ENCODE data around the gene NXPE4. TPM values are rescaled to one million over a fixed set of nuclear protein-coding genes. Genes with fewer than 3 reads are reported as not detected.

NXPE4 gene
- total and polyA plus RNA-seq, 2 donors (not counting 3 experiments of a cell fraction or from before 2014, with no cell fraction given) = not detected

DNA sequence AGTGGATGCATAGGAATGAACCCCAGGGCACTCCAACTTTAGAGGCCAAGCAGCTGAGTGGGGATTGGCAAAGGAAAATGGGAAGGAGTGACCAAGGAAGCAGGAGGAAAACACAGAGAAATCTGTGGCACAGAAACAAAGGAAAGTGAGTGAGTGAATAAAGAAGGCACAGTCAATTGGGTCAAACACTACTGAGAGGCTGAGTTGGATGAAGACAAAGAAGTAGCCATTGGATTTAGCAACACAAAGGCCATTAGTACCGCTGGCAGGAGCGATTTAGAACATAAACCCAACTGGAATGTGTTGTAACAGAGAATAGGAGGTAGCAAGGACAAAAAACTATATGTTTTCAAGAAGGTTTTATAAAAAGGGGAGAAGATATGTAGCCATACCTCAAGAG, 29.3 kb downstream of the NXPE4 start:
- H3K9me3 ChIP-seq (replicated peaks; ENCODE audit: control insufficient read depth, insufficient read depth, low read length) = no peaks in the 10 kb centered on the region
- H4K20me1 ChIP-seq (replicated peaks; ENCODE audit: control insufficient read depth, extremely low read depth, insufficient read depth, low read length) = no peaks in the 10 kb centered on the region
- H3K9ac ChIP-seq (replicated peaks; ENCODE audit: extremely low read depth, insufficient read depth, low read length) = no peak overlapping the region
- no peaks in the 10 kb centered on the region for H3K9me1 ChIP-seq (replicated peaks; ENCODE audit: control insufficient read depth, extremely low read depth, insufficient read depth, low read length)
- no peak overlapping the region for H3K27ac ChIP-seq (ENCODE audit: insufficient read depth, low read depth, low read length)
- DNase-seq (ENCODE audit: low read depth, low spot score) = no peak
- no peaks in the 10 kb centered on the region for H3K27me3 ChIP-seq (ENCODE audit: control insufficient read depth in 2 of 2, insufficient read depth in 2 of 2, low read length in 2 of 2)
- BruUV-seq (replicated peaks) = no TSS peak
- intact Hi-C loops (cut with micrococcal nuclease) = loop anchor here (10.0 kb wide), 1 partner anchor 281 kb away; no protein-coding TSS in a partner anchor
- POLR2A ChIA-PET = no interaction called here
- peaks cover 20% of the 10 kb centered on the region for H3K4me1 ChIP-seq (ENCODE audit: control insufficient read depth, extremely low read depth, insufficient read depth, low read length)
- TF ChIP-seq CTCF (IDR thresholded peaks at IDR 0.05; ENCODE audit: extremely low read depth in 1 of 2, insufficient read depth in 1 of 2, low read depth in 1 of 2, low read length in 2 of 2) (no peak), POLR2A (IDR thresholded peaks at IDR 0.05; ENCODE audit: low read depth, low read length) (no peak), EZH2 (IDR thresholded peaks at IDR 0.05; ENCODE audit: borderline replicate concordance, low read depth, low read length, severe bottlenecking) (no peak), GATA2 (IDR thresholded peaks at IDR 0.05; ENCODE audit: insufficient read depth, insufficient read length, low read depth, low read length) (no peak), MYC (IDR thresholded peaks at IDR 0.05; ENCODE audit: low read depth, low read length) (no peak), POLR2AphosphoS5 (IDR thresholded peaks at IDR 0.05; ENCODE audit: insufficient read depth, low read depth, low read length) (no peak), JUN (IDR thresholded peaks at IDR 0.05; ENCODE audit: borderline replicate concordance, insufficient read depth, insufficient read length, low read depth) (no peak), FOS (IDR thresholded peaks at IDR 0.05; ENCODE audit: borderline replicate concordance, insufficient read depth, low read length) (no peak)
- TF ChIP-seq, protein P1, sequence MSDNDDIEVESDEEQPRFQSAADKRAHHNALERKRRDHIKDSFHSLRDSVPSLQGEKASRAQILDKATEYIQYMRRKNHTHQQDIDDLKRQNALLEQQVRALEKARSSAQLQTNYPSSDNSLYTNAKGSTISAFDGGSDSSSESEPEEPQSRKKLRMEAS (IDR thresholded peaks at IDR 0.05; ENCODE audit: insufficient read depth, insufficient read length) = no peak
- H3K36me3 ChIP-seq (ENCODE audit: control insufficient read depth in 2 of 2, extremely low read depth in 1 of 2, insufficient read depth in 2 of 2, low read length in 2 of 2) = no peaks in the 10 kb centered on the region
- dilution Hi-C loops (cut with MboI; ENCODE audit: extremely low pct_ligation_motif_present, low sequenced_read_pairs) = no loop called here
- H2AFZ ChIP-seq (ENCODE audit: low read depth, low read length) = no peak overlapping the region
- H3K4me3 ChIP-seq (replicated peaks in 1 of 3; ENCODE audit: insufficient read depth in 1 of 3, low read depth in 1 of 3, low read length in 3 of 3) = no peak overlapping the region
- H3K4me2 ChIP-seq (ENCODE audit: insufficient read depth, low read length) = no peak overlapping the region
- CTCF ChIA-PET = no interaction called here
- no peak for FAIRE-seq
- no peaks in the 10 kb centered on the region for H3K79me2 ChIP-seq (ENCODE audit: control insufficient read depth, insufficient read depth, low read length)
